SK-N-SH (cell line): ENCODE measurements around the gene NIPAL1.

Experiments used
- CTCF ChIP-seq: fragments of 200-600 bp; sonication (generic); IDR thresholded peaks from 2 replicates; pipeline ENCODE4 v1.6.1; 2017; ENCODE audit warnings: antibody characterized with exemption, mild to moderate bottlenecking, moderate library complexity
- MAX ChIP-seq: IDR thresholded peaks from 2 replicates; pipeline ENCODE4 v1.4.0; 2012; ENCODE audit warnings: low read depth
- NFIC ChIP-seq: IDR thresholded peaks from 2 replicates; pipeline ENCODE4 v1.4.0; 2012; ENCODE audit warnings: borderline replicate concordance
- NRF1 ChIP-seq: IDR thresholded peaks from 2 replicates; pipeline ENCODE4 v1.6.1; 2012; ENCODE audit warnings: low read depth, mild to moderate bottlenecking, low read length

- no peak for TF ChIP-seq NRF1
- no peak for TF ChIP-seq CTCF
- TF ChIP-seq NFIC = no peak
- TF ChIP-seq MAX = no peak
These were observed 27.7 kb downstream of the NIPAL1 start for GRCh38 chr4:48044298-48044697.
